Suppressor macrophage treated with lipopolysaccharide for 4 hours (primary cell): ENCODE results near the gene LILRA1.
"Not testable (repeated sequence)": the region's sequence is repeated elsewhere in the genome, so short reads cannot be mapped to it uniquely, and the experiment has no call there.

Experiments used
- DNase-seq: peaks from one replicate; pipeline ENCODE4 v3.0.0-alpha.2; 2020

The LILRA1 gene

GRCh38 chr19:54593445-54593844, at the start of gene LILRA1:
TSS of gene LILRA1 (plus strand) at chr19:54593632. CDS start at chr19:54594245, 613 bp downstream.
- peak; percentile 76 for DNase-seq

- DNase-seq: no peak
Measured at GRCh38 chr19:54548806-54549205, 44.6 kb upstream of the LILRA1 start.

GRCh38 chr19:54549224-54549623, 44.2 kb upstream of the LILRA1 start:
- DNase-seq: no peak

- DNase-seq: no peak
Measured at GRCh38 chr19:54551293-54551692, 42.1 kb upstream of the LILRA1 start.

GRCh38 chr19:54551950-54552912, 41.2 kb upstream of the LILRA1 start:
- peak; percentile 32 for DNase-seq

GRCh38 chr19:54552913-54553310, 40.5 kb upstream of the LILRA1 start:
- DNase-seq: no peak

- no peak for DNase-seq
Measured at GRCh38 chr19:54554006-54554405, 39.4 kb upstream of the LILRA1 start.

GRCh38 chr19:54554896-54555295, 38.5 kb upstream of the LILRA1 start:
- no peak for DNase-seq

- no peak for DNase-seq
Measured at GRCh38 chr19:54556194-54556593, 37.2 kb upstream of the LILRA1 start.

- DNase-seq: no peak
Measured at GRCh38 chr19:54558339-54558738, 35.1 kb upstream of the LILRA1 start.

- no peak for DNase-seq
Measured at GRCh38 chr19:54560881-54561385, 32.5 kb upstream of the LILRA1 start.

- no peak for DNase-seq
Measured at GRCh38 chr19:54561840-54562239, 31.6 kb upstream of the LILRA1 start.

GRCh38 chr19:54563206-54563605, 30.2 kb upstream of the LILRA1 start:
- DNase-seq: not testable (repeated sequence)

GRCh38 chr19:54570316-54570715, 23.1 kb upstream of the LILRA1 start:
- no peak for DNase-seq

GRCh38 chr19:54571715-54572615, 21.5 kb upstream of the LILRA1 start:
- peak; percentile 58 for DNase-seq

GRCh38 chr19:54572696-54573311, 20.6 kb upstream of the LILRA1 start:
- DNase-seq: peak; percentile 91

- DNase-seq: peak; percentile 71
Measured at GRCh38 chr19:54573330-54573872, 20.0 kb upstream of the LILRA1 start, which contains the start of gene LILRA2. TSS of gene LILRA2 (plus strand) at chr19:54573790. CDS start at chr19:54573879, 89 bp downstream.

- no peak for DNase-seq
Measured at GRCh38 chr19:54574051-54574450, 19.4 kb upstream of the LILRA1 start.

- DNase-seq: peak; percentile 26
Measured at GRCh38 chr19:54574527-54575056, 18.8 kb upstream of the LILRA1 start.

GRCh38 chr19:54575205-54575604, 18.2 kb upstream of the LILRA1 start:
- DNase-seq: not testable (repeated sequence)

GRCh38 chr19:54576411-54576976, 16.9 kb upstream of the LILRA1 start:
- no peak for DNase-seq

- DNase-seq: no peak
Measured at GRCh38 chr19:54577334-54577733, 16.1 kb upstream of the LILRA1 start.
